Activated gamma-delta T cell treated with Interleukin-2 at 50 U/mL for 16 hours (primary cell): ENCODE data around the gene ADD1.

Experiments used
- DNase-seq: peaks from one replicate; pipeline ENCODE4 v3.0.0-alpha.2; 2020

ADD1 gene

GRCh38 chr4:2835978-2836377, 7.7 kb upstream of the ADD1 start:
- no peak for DNase-seq

- no peak for DNase-seq
These were observed 7.2 kb upstream of the ADD1 start for GRCh38 chr4:2836391-2836859.

GRCh38 chr4:2837110-2837903, 6.3 kb upstream of the ADD1 start:
- DNase-seq: no peak

- peak; percentile 72 for DNase-seq
These were observed 5.6 kb upstream of the ADD1 start for GRCh38 chr4:2837904-2838496.

DNA sequence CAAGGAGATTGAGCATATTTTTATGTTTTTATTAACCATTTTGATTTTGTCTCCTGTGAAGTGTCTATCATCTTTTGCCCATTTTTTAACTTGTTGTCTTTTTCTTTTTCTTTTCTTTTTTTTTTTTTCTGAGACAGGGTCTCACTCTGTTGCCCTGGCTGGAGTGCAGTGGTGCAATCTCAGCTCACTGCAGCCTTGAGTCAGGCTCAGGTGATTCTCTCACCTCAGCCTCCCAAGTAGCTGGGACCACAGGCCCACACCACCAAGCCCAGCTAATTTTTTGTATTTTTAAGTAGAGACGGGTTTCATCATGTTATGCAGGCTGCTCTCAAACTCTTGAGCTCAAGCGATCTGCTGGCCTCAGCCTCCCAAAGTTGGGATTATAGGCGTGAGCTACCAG, 4.6 kb upstream of the ADD1 start:
- DNase-seq: no peak

DNA sequence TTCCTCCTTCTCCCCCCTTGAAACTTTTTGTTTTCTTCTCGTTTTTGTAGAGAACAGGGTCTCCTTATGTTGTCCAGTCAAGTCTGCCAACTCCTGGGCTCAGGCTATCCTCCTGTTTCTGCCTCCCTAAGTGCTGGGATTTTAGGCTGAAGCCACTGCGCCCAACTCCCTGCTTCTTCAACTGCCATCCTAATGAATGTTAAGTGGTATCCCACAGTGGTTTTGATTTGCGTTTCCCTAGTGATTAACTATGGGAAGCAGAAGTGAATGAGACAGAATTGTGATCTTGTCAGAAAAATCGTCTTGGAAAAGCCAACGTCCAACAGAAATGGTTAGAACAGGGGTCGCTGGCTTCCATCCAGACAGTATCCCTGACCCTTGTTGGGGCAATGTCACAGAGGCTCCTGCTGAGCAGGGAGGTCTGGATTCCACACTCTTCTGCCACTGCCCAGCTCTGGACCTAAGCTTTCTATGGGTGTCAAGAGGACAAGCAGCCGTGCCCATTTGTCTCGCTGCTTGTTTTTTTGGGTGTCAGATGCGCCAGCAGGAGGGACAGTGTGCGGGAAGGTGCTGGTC, 869 bp upstream of the ADD1 start:
- DNase-seq: no peak

- DNase-seq: no peak
These were observed 419 bp downstream of the ADD1 start for GRCh38 chr4:2843941-2844584.

GRCh38 chr4:2846172-2846571, 2.5 kb downstream of the ADD1 start:
- DNase-seq: no peak

- no peak for DNase-seq
These were observed 3.7 kb downstream of the ADD1 start for GRCh38 chr4:2847302-2847871.

GRCh38 chr4:2848449-2848848, 4.8 kb downstream of the ADD1 start:
- DNase-seq: no peak

DNA sequence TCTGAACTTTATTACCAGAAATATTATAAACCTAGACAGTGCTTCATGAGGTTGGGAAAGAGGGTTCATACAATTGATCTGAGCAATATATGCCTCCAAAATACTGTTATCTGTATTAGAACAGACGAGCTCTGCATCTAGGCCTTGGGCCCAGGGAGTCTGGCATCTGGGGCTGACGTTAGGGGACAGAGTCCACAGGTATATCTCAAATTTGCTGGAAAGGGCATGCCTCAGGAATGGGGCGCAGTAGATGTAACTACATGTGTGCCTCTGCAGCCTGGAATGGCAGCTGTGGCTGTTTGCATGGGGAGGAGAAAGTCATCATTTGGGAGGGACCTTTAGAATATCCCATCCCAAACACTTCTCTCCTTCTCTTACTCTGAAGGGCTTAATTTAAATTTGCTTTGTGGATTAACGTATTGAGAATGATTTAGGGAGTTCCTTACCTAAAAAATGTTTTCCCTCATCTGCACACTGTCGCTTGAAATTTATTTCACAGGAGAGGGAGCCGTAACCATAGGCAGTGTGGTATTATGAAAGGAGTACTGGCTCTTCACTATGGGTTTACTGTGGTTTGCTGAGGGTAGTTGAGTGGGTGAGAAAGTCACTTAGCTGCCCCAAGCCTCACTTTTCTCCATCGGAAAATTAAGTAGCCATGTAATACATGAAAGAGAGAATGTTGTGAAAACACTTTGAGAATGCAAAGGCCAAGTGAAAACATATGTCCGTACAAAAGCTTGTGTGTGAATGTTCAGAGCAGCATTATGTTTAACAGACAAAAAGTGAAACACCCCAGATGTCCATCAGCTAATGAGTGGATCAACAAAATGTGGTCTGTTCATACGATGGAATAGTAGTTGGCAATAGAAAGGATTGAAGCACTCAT, 5.9 kb downstream of the ADD1 start:
- no peak for DNase-seq

DNA sequence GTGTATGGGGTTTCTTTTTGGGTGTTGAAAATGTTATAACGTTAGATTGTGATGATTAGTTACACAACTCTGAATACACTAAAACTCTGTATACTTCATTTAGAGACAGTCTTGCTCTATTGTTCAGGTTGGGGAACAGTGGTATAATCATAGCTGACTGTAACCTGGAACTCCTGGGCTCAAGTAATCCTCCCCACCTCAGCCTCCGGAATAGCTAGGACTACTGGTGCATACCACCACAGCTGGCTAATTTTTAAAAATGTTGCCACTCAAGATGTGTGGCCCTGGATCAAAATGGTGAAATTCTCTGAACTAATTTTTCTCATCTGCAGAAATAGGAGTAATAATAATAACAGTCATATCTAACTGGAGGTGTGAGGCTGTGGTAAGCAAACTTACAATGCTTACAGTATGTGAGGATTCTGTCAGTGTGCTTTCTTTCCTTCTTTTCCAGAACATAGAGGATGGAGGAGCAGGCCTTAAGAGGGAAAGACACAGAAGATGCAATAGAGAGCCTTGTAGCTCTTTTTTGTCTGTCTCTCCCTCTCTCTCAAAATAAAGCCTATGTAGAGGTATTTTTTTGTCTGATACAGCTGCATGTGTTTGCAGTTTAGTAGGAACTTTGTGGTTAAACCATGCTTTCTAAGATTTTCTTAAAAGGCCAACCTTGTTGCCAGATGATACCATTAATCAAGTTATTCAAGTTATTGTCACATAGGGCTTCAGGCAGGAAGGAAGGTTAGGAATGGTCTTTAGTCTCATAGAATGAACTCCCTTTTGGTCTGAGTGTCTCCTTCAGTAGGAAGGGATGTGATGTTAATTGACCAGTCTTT, 7.5 kb downstream of the ADD1 start:
- DNase-seq: no peak

DNA sequence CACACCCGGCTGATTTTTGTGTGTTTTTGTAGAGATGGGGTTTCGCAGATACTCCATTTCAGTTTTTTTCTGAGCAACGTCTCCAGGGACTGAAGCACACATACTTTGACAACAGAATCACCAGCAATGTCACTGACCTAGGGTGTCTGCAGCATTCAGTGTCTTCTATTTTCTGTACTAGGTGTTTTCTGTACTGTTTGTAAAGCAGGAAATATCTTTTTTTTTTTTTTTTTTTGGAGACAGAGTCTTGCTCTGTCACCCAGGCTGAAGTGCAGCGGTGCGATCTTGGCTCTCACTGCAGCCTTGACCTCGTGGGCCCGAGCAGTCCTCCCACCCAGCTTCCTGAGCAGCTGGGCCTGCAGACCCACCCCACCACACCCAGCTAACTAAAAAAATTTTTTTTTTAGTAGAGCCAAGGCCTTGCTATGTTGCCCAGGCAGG, 8.9 kb downstream of the ADD1 start:
- no peak for DNase-seq

GRCh38 chr4:2855584-2855983, 11.9 kb downstream of the ADD1 start:
- no peak for DNase-seq

DNA sequence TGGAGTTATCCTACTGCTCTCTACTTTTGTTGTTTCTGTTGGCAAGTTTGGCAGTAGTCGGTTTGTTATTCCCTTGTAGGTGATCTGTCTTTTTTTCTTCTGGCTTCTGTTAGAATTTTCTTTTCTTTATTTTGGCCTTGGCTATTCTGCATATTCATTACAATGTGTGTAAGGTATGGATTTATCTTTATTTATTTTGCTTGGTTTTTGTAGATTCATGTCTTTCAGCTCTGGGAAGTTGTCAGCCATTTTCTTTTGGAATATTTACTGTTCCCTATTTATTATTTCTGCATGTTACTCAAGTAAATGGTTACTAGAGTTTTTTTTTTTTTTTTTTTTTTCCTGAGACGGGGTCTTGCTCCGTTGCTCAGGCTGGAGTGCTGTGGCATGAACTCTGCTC, 12.6 kb downstream of the ADD1 start:
- DNase-seq: no peak

DNA sequence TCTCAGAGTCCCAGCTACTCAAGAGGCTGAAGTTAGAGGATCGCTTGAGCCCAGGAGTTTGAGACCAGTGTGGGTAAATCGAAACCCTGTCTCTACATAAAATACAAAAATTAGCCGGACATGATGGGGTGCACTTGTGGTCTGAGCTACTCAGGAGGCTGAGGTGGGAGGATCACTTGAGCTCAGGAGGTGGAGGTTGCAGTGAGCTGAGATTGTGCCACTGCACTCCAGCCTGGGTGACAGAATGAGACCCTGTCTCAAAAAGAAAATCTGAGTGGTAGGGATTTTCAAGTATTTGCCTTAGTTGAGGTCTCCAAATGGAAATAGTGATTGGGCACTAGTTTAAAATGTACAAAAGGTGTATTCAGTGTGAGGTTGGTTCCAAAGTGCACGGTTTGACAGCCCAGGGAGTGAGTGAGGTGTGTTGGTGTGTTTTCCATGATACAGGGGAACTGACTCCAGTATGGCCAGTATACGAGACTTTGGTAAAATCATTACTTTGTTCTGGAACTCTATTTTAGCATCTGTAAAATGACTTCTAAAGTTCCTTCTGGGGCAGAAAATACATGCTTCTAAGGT, 13.8 kb downstream of the ADD1 start:
- no peak for DNase-seq

- no peak for DNase-seq
These were observed 15.0 kb downstream of the ADD1 start for GRCh38 chr4:2858451-2859217.

GRCh38 chr4:2859514-2859913, 15.9 kb downstream of the ADD1 start:
- DNase-seq: no peak

GRCh38 chr4:2860391-2861348, 17.0 kb downstream of the ADD1 start:
- no peak for DNase-seq
